K562 (cell line): ENCODE measurements around the gene RCSD1. TPM values are rescaled to one million over a fixed set of nuclear protein-coding genes. Genes with fewer than 3 reads are reported as not detected.

Experiments
- CC2D1A ChIP-seq: fragments of 450-650 bp; IDR thresholded peaks from 2 replicates; pipeline ENCODE4 v1.6.1; 2017; ENCODE audit warnings: mild to moderate bottlenecking
- MBD2 ChIP-seq: sonication (generic); IDR thresholded peaks from 2 replicates; pipeline ENCODE4 v1.6.1; 2016; ENCODE audit warnings: low read depth, borderline replicate concordance
- NFIC ChIP-seq: fragments of 450-650 bp; IDR thresholded peaks from 2 replicates; pipeline ENCODE4 v1.6.1; 2017; ENCODE audit warnings: mild to moderate bottlenecking, inconsistent platforms
- PURB ChIP-seq: sonication (generic); formaldehyde crosslinking; IDR thresholded peaks from 2 replicates; pipeline ENCODE4 v1.9.0; 2021; ENCODE audit warnings: low read depth, mild to moderate bottlenecking, missing genetic modification reagents
- RB1 ChIP-seq: fragments of 450-650 bp; IDR thresholded peaks from 2 replicates; pipeline ENCODE4 v1.6.1; 2017; ENCODE audit warnings: low read depth, mild to moderate bottlenecking
- RBFOX2 ChIP-seq: fragments of 200-400 bp; formaldehyde crosslinking; IDR thresholded peaks from 2 replicates; pipeline ENCODE4 v1.6.1; 2017; ENCODE audit warnings: low read depth, mild to moderate bottlenecking, low read length, moderate library complexity
- TEAD1 ChIP-seq, 2 experiments: fragments of 450-650 bp in 1 of 2; sonication (generic) in 1 of 2; formaldehyde crosslinking; IDR thresholded peaks; 2 replicates each; pipeline versions ENCODE4 v1.4.0 to v1.8.0; 2020 to 2022; ENCODE audit warnings: mild to moderate bottlenecking in 2 of 2, missing genetic modification reagents in 1 of 2
- YY1 ChIP-seq, 3 experiments: IDR thresholded peaks; 2 replicates each; pipeline ENCODE4 v1.6.1; 2011; ENCODE audit warnings: low read length in 2 of 3, mild to moderate bottlenecking in 2 of 3, moderate library complexity in 2 of 3, borderline replicate concordance in 1 of 3, control low read depth in 1 of 3, low read depth in 1 of 3; ENCODE audit not compliant: insufficient read depth in 3 of 3, insufficient replicate concordance in 2 of 3, control insufficient read depth in 1 of 3, insufficient read length in 1 of 3; ENCODE audit errors: extremely low read depth in 1 of 3
- ZSCAN32 ChIP-seq: fragments of 450-650 bp; formaldehyde crosslinking; IDR thresholded peaks from 2 replicates; pipeline ENCODE4 v1.4.0; 2020; ENCODE audit warnings: mild to moderate bottlenecking, moderate library complexity
- polyA plus RNA-seq, 8 experiments: library from polyadenylated mRNA; depleted of rRNA in 4 of 8; stranded (reverse) in 5 of 8; unstranded in 3 of 8; fragments of >200 nt; fragmentation: Nextera tagmentation in 2 of 8; fragmentation: Illumina TruSeq in 1 of 8; extraction: Ambion mirVana in 2 of 8; extraction: Trizol in 1 of 8; gene quantifications; 2 replicates each; pipeline versions ENCODE4 v1.2.1 to v1.2.3, GENCODE V29; 2011 to 2014; ENCODE audit warnings: inconsistent platforms in 1 of 8, missing spikeins in 1 of 8
- total RNA-seq, 7 experiments: library from RNA; depleted of rRNA in 6 of 7; stranded (reverse); fragments of >200 nt in 6 of 7; fragmentation: Illumina TruSeq in 2 of 7; extraction: Trizol in 2 of 7; gene quantifications; 2 replicates each; pipeline versions ENCODE4 v1.2.1 to v1.2.3, GENCODE V29; 2011 to 2021; ENCODE audit warnings: low replicate concordance in 1 of 7
- TF ChIP-seq, protein P1 (sequence below): fragments of 450-650 bp; IDR thresholded peaks from 2 replicates; pipeline ENCODE4 v1.6.1; 2016; ENCODE audit warnings: mild to moderate bottlenecking, moderate library complexity
- TF ChIP-seq, protein P2 (sequence below): sonication (generic); formaldehyde crosslinking; IDR thresholded peaks from 2 replicates; pipeline ENCODE4 v1.8.1; 2023; ENCODE audit warnings: missing genetic modification reagents, mild to moderate bottlenecking, borderline replicate concordance

Gene RCSD1
- total and polyA plus RNA-seq, 9 of the 15 experiments (the other 6 are each of a cell fraction or from before 2014, with no cell fraction given) = 7.8 to 69.8 (median 45.3) TPM

DNA sequence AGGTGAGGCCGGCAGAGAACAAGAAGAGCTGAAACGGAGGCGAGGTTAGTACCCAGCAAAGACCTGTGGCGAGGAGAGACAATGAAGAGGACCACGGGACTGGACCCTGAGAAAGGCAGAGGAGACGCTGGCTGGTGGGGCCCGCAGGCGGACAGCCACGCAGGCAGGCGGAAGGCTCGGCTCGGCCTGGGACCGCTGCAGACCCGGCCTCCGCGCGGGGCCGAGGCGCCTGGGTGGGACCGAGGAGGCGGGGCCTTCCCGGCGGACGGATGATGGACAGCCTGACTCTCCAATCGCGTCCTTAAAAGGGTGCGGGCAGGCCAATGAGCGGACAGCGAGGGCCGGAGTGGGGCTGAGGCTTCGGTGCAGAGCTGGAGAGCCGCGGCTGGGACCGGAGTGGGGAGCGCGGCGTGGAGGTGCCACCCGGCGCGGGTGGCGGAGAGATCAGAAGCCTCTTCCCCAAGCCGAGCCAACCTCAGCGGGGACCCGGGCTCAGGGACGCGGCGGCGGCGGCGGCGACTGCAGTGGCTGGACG, 91.7 kb downstream of the RCSD1 start, which contains the start of gene MPZL1 (continued):
- TF ChIP-seq, protein P1, sequence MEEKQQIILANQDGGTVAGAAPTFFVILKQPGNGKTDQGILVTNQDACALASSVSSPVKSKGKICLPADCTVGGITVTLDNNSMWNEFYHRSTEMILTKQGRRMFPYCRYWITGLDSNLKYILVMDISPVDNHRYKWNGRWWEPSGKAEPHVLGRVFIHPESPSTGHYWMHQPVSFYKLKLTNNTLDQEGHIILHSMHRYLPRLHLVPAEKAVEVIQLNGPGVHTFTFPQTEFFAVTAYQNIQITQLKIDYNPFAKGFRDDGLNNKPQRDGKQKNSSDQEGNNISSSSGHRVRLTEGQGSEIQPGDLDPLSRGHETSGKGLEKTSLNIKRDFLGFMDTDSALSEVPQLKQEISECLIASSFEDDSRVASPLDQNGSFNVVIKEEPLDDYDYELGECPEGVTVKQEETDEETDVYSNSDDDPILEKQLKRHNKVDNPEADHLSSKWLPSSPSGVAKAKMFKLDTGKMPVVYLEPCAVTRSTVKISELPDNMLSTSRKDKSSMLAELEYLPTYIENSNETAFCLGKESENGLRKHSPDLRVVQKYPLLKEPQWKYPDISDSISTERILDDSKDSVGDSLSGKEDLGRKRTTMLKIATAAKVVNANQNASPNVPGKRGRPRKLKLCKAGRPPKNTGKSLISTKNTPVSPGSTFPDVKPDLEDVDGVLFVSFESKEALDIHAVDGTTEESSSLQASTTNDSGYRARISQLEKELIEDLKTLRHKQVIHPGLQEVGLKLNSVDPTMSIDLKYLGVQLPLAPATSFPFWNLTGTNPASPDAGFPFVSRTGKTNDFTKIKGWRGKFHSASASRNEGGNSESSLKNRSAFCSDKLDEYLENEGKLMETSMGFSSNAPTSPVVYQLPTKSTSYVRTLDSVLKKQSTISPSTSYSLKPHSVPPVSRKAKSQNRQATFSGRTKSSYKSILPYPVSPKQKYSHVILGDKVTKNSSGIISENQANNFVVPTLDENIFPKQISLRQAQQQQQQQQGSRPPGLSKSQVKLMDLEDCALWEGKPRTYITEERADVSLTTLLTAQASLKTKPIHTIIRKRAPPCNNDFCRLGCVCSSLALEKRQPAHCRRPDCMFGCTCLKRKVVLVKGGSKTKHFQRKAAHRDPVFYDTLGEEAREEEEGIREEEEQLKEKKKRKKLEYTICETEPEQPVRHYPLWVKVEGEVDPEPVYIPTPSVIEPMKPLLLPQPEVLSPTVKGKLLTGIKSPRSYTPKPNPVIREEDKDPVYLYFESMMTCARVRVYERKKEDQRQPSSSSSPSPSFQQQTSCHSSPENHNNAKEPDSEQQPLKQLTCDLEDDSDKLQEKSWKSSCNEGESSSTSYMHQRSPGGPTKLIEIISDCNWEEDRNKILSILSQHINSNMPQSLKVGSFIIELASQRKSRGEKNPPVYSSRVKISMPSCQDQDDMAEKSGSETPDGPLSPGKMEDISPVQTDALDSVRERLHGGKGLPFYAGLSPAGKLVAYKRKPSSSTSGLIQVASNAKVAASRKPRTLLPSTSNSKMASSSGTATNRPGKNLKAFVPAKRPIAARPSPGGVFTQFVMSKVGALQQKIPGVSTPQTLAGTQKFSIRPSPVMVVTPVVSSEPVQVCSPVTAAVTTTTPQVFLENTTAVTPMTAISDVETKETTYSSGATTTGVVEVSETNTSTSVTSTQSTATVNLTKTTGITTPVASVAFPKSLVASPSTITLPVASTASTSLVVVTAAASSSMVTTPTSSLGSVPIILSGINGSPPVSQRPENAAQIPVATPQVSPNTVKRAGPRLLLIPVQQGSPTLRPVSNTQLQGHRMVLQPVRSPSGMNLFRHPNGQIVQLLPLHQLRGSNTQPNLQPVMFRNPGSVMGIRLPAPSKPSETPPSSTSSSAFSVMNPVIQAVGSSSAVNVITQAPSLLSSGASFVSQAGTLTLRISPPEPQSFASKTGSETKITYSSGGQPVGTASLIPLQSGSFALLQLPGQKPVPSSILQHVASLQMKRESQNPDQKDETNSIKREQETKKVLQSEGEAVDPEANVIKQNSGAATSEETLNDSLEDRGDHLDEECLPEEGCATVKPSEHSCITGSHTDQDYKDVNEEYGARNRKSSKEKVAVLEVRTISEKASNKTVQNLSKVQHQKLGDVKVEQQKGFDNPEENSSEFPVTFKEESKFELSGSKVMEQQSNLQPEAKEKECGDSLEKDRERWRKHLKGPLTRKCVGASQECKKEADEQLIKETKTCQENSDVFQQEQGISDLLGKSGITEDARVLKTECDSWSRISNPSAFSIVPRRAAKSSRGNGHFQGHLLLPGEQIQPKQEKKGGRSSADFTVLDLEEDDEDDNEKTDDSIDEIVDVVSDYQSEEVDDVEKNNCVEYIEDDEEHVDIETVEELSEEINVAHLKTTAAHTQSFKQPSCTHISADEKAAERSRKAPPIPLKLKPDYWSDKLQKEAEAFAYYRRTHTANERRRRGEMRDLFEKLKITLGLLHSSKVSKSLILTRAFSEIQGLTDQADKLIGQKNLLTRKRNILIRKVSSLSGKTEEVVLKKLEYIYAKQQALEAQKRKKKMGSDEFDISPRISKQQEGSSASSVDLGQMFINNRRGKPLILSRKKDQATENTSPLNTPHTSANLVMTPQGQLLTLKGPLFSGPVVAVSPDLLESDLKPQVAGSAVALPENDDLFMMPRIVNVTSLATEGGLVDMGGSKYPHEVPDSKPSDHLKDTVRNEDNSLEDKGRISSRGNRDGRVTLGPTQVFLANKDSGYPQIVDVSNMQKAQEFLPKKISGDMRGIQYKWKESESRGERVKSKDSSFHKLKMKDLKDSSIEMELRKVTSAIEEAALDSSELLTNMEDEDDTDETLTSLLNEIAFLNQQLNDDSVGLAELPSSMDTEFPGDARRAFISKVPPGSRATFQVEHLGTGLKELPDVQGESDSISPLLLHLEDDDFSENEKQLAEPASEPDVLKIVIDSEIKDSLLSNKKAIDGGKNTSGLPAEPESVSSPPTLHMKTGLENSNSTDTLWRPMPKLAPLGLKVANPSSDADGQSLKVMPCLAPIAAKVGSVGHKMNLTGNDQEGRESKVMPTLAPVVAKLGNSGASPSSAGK = no peak
- TF ChIP-seq CC2D1A (no peak), MBD2 (peak; percentile 99), YY1 (IDR thresholded peaks at IDR 0.05; ENCODE audit: borderline replicate concordance in 1 of 3, control insufficient read depth in 1 of 3, extremely low read depth in 1 of 3, insufficient read depth in 3 of 3, insufficient read length in 1 of 3, insufficient replicate concordance in 2 of 3, low read depth in 1 of 3, low read length in 2 of 3) (no peak), TEAD1 (CRISPR knock-in tag; IDR thresholded peaks at IDR 0.05) (peak in 1 of 2 experiments; percentile 73; a peak in 1 of 4 replicates), RB1 (0 out of 2 replicates have a peak, but pooled peaks have one; percentile 36), ZSCAN32 (CRISPR knock-in tag) (no peak), NFIC (0 out of 2 replicates have a peak, but pooled peaks have one; percentile 3), PURB (CRISPR knock-in tag) (no peak), RBFOX2 (peak; percentile 83)
- TF ChIP-seq, protein P2, sequence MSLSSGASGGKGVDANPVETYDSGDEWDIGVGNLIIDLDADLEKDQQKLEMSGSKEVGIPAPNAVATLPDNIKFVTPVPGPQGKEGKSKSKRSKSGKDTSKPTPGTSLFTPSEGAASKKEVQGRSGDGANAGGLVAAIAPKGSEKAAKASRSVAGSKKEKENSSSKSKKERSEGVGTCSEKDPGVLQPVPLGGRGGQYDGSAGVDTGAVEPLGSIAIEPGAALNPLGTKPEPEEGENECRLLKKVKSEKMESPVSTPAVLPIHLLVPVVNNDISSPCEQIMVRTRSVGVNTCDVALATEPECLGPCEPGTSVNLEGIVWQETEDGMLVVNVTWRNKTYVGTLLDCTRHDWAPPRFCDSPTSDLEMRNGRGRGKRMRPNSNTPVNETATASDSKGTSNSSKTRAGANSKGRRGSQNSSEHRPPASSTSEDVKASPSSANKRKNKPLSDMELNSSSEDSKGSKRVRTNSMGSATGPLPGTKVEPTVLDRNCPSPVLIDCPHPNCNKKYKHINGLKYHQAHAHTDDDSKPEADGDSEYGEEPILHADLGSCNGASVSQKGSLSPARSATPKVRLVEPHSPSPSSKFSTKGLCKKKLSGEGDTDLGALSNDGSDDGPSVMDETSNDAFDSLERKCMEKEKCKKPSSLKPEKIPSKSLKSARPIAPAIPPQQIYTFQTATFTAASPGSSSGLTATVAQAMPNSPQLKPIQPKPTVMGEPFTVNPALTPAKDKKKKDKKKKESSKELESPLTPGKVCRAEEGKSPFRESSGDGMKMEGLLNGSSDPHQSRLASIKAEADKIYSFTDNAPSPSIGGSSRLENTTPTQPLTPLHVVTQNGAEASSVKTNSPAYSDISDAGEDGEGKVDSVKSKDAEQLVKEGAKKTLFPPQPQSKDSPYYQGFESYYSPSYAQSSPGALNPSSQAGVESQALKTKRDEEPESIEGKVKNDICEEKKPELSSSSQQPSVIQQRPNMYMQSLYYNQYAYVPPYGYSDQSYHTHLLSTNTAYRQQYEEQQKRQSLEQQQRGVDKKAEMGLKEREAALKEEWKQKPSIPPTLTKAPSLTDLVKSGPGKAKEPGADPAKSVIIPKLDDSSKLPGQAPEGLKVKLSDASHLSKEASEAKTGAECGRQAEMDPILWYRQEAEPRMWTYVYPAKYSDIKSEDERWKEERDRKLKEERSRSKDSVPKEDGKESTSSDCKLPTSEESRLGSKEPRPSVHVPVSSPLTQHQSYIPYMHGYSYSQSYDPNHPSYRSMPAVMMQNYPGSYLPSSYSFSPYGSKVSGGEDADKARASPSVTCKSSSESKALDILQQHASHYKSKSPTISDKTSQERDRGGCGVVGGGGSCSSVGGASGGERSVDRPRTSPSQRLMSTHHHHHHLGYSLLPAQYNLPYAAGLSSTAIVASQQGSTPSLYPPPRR = 0 out of 2 replicates have a peak, but pooled peaks have one; percentile 32
